ENCODE results near the gene GALNS. TPM values are rescaled to one million over a fixed set of nuclear protein-coding genes. Genes with fewer than 3 reads are reported as not detected.

Gene GALNS
- total RNA-seq, 1 experiment from 2014 or later: 21.5 TPM

DNA sequence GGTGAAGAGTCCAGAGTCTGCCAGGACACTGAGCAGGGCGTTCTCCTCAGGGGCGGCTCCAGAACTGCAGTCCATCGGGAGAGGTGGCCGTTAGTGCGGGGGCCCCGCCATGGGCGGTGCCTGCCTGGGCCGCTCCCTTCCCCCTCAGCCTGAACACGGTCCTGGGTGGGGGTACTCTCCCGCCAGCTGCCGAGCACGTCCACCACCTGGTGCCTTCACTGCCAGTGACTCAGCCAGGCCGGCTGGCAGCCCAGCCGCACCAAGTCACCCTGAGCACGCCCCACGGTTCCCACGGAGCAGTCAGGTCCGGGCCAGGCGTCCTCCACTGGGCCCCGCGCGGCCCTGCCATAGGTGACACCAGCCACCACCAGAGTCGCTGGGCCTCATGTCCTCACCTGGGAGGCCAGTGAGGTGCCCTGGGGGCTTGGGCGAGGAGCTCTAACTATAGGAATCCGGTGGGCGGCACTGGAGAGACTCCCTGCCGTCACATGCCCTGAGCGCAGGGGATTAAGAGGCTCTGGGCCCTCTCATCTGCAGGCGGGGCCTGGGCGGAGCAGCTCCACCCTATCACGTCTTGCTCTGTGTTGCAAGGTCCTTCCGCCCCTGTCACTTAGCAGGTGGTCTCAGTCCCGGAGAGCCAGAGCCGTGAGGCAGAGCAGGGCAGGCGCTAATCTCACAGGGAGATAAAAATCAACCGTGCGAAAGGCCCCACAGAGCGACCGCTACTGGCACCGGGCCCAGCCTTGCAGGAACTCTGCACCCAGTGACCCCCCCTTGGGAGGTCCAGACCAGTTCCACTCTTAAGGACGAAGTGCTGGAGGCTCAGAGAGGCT lies 86.1 kb downstream of the GALNS start:
- peak; percentile 86 for DNase-seq (ENCODE audit: low read depth)

DNA sequence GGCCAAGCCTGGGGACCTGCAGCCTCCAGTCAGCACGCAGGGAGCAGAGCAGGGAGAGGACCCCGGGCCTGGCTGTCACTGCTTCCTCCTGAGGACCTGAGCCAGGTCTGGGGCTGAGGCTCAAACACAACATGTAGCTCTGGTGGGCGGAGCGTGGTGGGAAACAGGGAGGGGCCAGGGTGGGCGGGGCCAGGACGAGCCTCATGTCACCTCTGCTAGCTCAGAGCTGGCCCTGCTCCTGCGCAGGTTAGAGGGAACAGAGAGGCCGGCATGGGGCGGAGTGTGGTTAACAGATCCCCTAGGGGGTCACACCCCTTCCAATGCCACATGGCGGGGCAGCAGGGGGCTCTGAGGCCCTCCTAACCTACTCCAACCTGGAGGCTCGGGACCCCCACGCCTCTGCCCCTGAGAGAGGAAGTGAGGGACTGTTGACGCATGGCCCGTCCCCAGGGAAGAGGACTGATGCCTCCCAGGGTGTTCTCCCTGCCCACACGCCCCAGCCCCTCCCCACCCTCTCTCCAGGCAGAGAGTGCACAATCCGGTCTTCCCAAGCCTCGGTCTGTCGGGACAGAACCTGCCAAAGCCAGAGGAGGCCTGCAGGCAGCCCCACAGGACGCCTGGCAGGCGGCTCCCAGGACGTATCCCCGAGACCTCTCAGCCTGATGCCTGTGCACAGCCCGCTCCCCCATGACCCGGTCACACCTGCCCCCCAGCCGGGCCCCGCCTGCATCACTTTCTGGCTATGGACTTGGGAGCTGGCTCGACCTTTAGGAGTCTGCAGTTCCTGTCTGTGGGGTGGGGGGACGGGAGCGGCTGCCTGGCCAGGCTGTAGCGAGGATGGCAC lies 86.9 kb downstream of the GALNS start:
- no peak for DNase-seq (ENCODE audit: low read depth)

DNA sequence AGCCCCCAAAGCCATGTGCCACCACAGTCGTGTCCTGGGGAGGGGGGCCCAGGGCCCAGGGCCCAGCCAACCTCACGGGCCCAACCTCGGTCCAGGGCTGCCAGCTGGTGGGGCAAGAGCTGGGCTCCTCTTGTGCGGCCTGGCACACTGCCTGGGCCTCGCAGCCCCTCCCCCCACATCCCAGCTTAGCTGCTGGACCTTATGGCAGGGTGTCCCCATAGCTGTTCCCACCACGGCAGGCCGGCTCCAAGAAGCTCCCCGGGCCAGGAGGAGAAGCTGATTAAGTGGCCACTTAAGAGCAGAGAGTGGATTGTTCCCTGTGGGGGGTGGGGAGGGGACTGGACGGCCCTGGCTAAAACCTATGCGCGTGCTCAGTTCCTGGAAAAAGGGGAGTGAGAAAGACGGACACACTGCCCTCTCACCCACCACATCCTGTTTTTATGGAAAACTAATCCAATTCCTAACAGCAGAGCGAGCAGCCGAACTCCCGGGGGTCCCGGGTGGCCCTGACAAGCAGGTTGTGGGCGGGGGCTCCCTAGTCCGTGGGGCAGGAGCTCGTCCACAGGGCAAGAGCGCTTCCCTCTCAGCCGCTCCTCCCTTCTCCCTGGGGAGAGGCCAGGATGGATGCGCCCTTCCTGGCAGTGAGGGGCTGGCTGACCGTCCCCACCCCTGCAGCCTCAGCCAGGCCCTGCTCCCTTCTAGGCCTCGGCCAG lies 88.5 kb downstream of the GALNS start:
- DNase-seq (ENCODE audit: low read depth): peak; percentile 74

DNA sequence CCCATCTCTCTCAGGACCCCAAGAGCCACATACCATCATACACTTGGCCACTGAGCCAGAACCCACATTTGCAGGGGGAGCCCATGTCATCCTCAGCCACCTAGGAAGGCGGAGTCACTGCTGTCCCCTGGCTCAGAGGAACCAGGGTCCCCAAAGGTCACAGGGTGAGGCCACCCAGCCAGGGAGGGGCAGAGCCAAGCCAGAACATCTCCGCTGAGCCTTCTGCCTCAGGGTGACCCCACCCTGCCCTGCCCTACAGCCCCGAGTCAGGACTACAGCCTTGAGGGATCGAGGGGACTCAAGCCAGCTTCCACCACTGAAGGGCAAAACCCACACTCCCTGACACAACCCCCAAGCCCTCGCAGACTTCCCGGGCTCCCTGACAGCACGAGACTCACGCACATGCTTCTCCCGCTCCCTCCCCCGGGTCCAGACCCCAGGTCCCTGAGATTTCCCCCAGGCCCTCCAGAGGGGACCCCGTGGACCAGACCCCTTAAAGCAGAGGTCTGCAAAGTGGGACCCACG lies 89.1 kb downstream of the GALNS start:
- no peak for DNase-seq (ENCODE audit: low read depth)

DNA sequence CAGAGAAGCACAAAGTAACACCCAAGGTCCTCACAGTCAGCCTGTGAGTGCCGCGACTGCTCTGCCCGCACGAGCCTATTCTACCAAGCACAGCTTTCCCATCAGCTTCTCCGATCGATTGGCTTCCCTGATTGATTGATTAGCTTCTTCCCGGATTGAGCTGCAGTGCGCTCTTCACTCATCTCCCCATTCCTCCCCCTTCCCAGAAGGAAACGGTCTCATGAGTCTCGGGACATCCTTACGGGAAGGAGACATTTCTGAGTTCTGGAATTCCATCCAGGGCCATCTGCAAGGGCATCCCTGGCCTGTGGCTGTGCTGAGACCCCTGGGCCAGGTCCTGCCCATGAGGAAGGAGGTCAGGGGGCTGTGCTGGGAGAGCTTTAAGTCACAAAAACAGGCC lies 89.8 kb downstream of the GALNS start:
- no peak for DNase-seq (ENCODE audit: low read depth)

DNA sequence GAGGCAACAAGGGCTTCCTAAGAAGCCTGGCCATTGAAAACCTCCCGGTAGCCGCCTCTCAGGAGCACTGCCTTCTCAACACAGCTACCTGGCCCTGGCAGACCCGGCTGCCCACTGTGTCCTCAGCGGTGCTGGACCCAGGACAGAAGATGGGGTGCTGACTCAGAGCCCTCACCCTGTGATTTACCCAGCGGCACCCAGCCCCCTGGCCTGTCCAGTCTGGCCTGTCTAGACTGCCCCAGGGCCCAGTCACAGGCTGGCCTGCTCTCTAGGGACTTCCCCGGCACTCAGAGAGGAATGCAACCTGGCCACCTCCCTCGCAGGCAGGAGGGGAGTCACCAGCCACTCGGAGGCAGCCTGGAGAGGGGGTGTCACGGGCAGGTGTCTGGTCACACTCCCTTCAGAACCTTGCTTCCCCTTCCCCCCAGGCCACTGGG lies 91.8 kb downstream of the GALNS start:
- no peak for DNase-seq (ENCODE audit: low read depth)

DNA sequence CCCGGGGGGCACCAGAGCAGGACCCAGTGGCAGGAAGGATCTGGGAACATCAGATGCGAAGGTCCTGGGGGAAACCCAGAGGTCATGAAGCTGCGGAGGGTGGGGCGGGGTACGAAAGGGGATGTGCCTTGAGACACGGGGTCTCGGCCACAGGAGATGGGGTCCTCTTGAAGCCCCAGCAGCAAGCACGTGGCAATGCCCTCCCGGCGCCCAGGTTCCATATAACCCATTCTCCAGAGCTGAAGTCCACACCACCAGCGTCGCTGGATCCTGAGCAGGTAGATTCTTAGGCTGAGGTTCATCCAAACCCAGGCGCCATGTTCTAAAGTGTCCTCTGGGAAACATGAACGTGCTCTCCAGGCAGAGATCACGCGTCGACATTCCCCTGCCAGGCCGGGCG lies 92.7 kb downstream of the GALNS start:
- no peak for DNase-seq (ENCODE audit: low read depth)

Other genes with a start within 250 kb of the GALNS start
- gene IL17C, start 218.4 kb downstream of the GALNS start, total RNA-seq (2014; rRNA removed): not detected in 2 replicates
- gene CYBA, start 205.9 kb downstream of the GALNS start, total RNA-seq (2014; rRNA removed): 0.52 and 0.90 TPM in 2 replicates
- 31.8 and 37.8 TPM in 2 replicates for gene MVD, start 193.9 kb downstream of the GALNS start, total RNA-seq (2014; rRNA removed)
- 0.19 and 0.57 TPM in 2 replicates for gene SNAI3, start 170.4 kb downstream of the GALNS start, total RNA-seq (2014; rRNA removed)
- 20.5 and 21.9 TPM in 2 replicates for gene RNF166, start 150.5 kb downstream of the GALNS start, total RNA-seq (2014; rRNA removed)
- 17.8 and 18.7 TPM in 2 replicates for gene CTU2, start 150.4 kb downstream of the GALNS start, total RNA-seq (2014; rRNA removed)
- gene PIEZO1, start 71.7 kb downstream of the GALNS start, total RNA-seq (2014; rRNA removed): 138 and 140 TPM in 2 replicates
- 44.9 and 53.4 TPM in 2 replicates for gene CDT1, start 53.2 kb downstream of the GALNS start, total RNA-seq (2014; rRNA removed)
- gene APRT, start 45.0 kb downstream of the GALNS start, total RNA-seq (2014; rRNA removed): 142 and 145 TPM in 2 replicates
- gene TRAPPC2L, start 180 bp upstream of the GALNS start, total RNA-seq (2014; rRNA removed): 31.1 and 49.6 TPM in 2 replicates
- gene PABPN1L, start 9.7 kb upstream of the GALNS start, total RNA-seq (2014; rRNA removed): not detected in 2 replicates
- gene CBFA2T3, start 120.3 kb upstream of the GALNS start, total RNA-seq (2014; rRNA removed): not detected in 2 replicates
- gene ACSF3, start 236.9 kb upstream of the GALNS start, total RNA-seq (2014; rRNA removed): 18.3 and 18.9 TPM in 2 replicates

All from LHCN-M2 (cell line).